Vagina (tissue), 2 donors: ENCODE data around the gene CENPX.

Experiments used
- POLR2A ChIP-seq, 2 donors: fragments of 450-650 bp; IDR thresholded peaks; one replicate each; pipeline ENCODE4 v1.6.1; 2017; ENCODE audit warnings: antibody characterized with exemption in 2 of 2, mild to moderate bottlenecking in 2 of 2, moderate library complexity in 2 of 2
- POLR2AphosphoS5 ChIP-seq, 2 donors: sonication (generic); formaldehyde crosslinking; IDR thresholded peaks; one replicate each; pipeline ENCODE4 v1.9.0; 2017; ENCODE audit warnings: antibody characterized with exemption in 2 of 2, mild to moderate bottlenecking in 2 of 2, low read depth in 1 of 2; ENCODE audit not compliant: insufficient read depth in 1 of 2
- TF ChIP-seq, protein P1 (sequence below), 3 experiments: fragments of 450-650 bp in 2 of 3; fragments of 200-600 bp in 1 of 3; sonication (generic) in 1 of 3; IDR thresholded peaks; one replicate each; pipeline ENCODE4 v1.5.1; 2017 to 2019; ENCODE audit warnings: antibody characterized with exemption in 3 of 3, mild to moderate bottlenecking in 2 of 3, moderate library complexity in 2 of 3

DNA sequence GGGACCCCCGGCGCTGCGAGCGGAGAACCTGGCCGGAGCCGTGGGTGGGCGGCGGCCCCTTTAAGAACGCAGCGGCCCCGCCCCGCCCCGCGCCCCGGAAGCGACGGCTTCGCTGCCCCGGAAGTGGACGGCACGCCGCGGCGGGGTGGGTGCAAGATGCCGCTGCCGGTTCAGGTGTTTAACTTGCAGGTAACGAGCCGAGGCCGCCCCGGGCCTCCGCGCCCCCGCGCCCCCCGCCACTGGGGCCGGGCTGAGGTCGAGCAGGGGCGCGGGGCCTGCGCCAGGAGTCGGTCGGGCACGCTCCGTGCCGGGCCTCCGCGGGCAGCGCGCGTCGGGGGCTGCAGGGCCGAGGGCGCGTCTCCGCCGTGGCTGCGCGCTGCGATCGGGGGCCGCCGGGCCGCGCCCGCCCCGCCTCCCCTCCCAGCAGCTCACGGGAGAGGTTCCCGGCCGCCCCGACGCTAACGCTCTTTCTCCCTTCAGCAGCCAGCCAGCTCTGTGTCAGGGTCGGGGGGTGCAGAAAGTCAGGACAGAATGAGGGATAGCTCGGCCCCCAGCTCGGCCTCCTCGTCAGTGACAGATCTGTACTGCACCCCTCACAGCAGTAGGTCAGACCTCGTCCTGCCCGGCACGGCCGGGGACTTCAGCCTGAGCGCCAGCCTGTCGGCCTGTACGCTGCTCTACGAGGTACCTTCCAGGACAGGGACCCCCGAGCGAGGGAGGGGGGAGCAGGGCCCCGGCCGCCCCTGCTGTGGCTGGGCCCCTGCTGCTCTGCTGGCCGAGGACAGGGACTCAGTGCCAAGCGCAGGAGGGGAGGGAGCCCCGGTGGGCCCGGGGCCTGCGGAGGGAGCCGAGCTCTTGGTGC, 29.3 kb upstream of the CENPX start, which contains the start of the genes GPS1 and RFNG:
- TF ChIP-seq, protein P1, sequence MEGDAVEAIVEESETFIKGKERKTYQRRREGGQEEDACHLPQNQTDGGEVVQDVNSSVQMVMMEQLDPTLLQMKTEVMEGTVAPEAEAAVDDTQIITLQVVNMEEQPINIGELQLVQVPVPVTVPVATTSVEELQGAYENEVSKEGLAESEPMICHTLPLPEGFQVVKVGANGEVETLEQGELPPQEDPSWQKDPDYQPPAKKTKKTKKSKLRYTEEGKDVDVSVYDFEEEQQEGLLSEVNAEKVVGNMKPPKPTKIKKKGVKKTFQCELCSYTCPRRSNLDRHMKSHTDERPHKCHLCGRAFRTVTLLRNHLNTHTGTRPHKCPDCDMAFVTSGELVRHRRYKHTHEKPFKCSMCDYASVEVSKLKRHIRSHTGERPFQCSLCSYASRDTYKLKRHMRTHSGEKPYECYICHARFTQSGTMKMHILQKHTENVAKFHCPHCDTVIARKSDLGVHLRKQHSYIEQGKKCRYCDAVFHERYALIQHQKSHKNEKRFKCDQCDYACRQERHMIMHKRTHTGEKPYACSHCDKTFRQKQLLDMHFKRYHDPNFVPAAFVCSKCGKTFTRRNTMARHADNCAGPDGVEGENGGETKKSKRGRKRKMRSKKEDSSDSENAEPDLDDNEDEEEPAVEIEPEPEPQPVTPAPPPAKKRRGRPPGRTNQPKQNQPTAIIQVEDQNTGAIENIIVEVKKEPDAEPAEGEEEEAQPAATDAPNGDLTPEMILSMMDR (IDR thresholded peaks at IDR 0.05) = no peak
- TF ChIP-seq POLR2A (IDR thresholded peaks at IDR 0.05) = no peak
- no peak for TF ChIP-seq POLR2AphosphoS5 (IDR thresholded peaks at IDR 0.05; ENCODE audit: insufficient read depth in 1 of 2, low read depth in 1 of 2)
